ENCODE measurements around the gene TTC5. TPM values are rescaled to one million over a fixed set of nuclear protein-coding genes. Genes with fewer than 3 reads are reported as not detected.
A peak's percentile ranks its signal among the peaks of the same experiment; 100 is the strongest.

The TTC5 gene
- 37.5 and 38.8 TPM in 2 replicates for total RNA-seq
- total RNA-seq (2013): 18.9 TPM
- polyA plus RNA-seq: 6.9 and 8.2 TPM in 2 replicates
- 13.5 and 16.4 TPM in 2 replicates for polyA minus RNA-seq

- 0% methylated on average over 25 of the region's 27 CpGs for WGBS (ENCODE audit: insufficient coverage)
Measured at GRCh38 chr14:20305265-20306078, at the start of gene TTC5. Gene TTC5, minus strand, starts transcription at chr14:20305951. Its CDS starts 14 bp downstream, at chr14:20305937.

More at GRCh38 chr14:20305265-20306078, at the start of gene TTC5:
- peak within 1 kb of the TSS; percentile 85 for H3K27ac Mint-ChIP-seq
- Histone ChIP-seq H4K20me1 (ENCODE audit: control insufficient read depth, insufficient read depth, low read length, poor library complexity, severe bottlenecking) (no peaks in the 10 kb centered on the region), H3K36me3 (replicated peaks in 1 of 2; ENCODE audit: control extremely low read depth in 1 of 2, control insufficient read depth in 1 of 2, extremely low read depth in 1 of 2, insufficient read depth in 2 of 2, low read length in 1 of 2) (peaks cover 6 to 16% of the 10 kb centered on the region in 2 experiments), H3K9me3 (ENCODE audit: control extremely low read depth in 1 of 3, control insufficient read depth in 2 of 3, insufficient read depth in 1 of 3, low read length in 2 of 3) (no peaks in the 10 kb centered on the region), H3K27ac (ENCODE audit: low read length in 2 of 2) (peak within 1 kb of the TSS in 1 of 2 donors; percentile 35), H3K9ac (ENCODE audit: low read length) (peak within 1 kb of the TSS; percentile 82), H2AFZ (ENCODE audit: insufficient read depth, low read depth, low read length, poor library complexity, severe bottlenecking) (peak within 1 kb of the TSS; percentile 87), H3K4me1 (ENCODE audit: control insufficient read depth in 2 of 2, insufficient read depth in 2 of 2, low read length in 2 of 2) (peaks cover 6 to 14% of the 10 kb centered on the region in 2 donors), H3K4me3 (ENCODE audit: control extremely low read depth in 1 of 5, extremely low read depth in 1 of 5, insufficient read depth in 1 of 5, low read depth in 2 of 5, low read length in 4 of 5) (peak within 1 kb of the TSS; percentile 72 to 96 (median 95)), H3K4me2 (replicated peaks; ENCODE audit: low read depth, low read length, poor library complexity, severe bottlenecking) (peak within 1 kb of the TSS; percentile 75), H3K79me2 (ENCODE audit: control insufficient read depth, insufficient read depth, low read length) (peaks cover 29% of the 10 kb centered on the region), H3K27me3 (replicated peaks in 1 of 4; ENCODE audit: control extremely low read depth in 1 of 4, control insufficient read depth in 3 of 4, insufficient read depth in 4 of 4, low read length in 3 of 4) (no peaks in the 10 kb centered on the region)
- no peaks in the 10 kb centered on the region for H3K27me3 Mint-ChIP-seq
- no peaks in the 10 kb centered on the region for H3K9me3 Mint-ChIP-seq (ENCODE audit: insufficient read depth)
- intact Hi-C loops (cut with micrococcal nuclease): loop anchor here (1.0 to 2.0 kb wide), 2 partner anchors 21 to 38 kb away; partner anchors contain the start of gene PARP2
- H3K4me1 Mint-ChIP-seq: peaks cover 24% of the 10 kb centered on the region
- DNase-seq (peak; percentile 94), ATAC-seq (ENCODE audit: low read depth) (peak; percentile 100)
- POLR2A ChIA-PET: no interaction called here
- CTCF ChIA-PET: interaction anchor here (0.8 to 1.6 kb wide), 3 partner anchors 13 to 301 kb away, joined by 4 to 7 read pairs (median 4); no protein-coding TSS in a partner anchor
- H3K4me3 Mint-ChIP-seq: peak within 1 kb of the TSS; percentile 89
- TF ChIP-seq EZH2 (IDR thresholded peaks at IDR 0.05; ENCODE audit: borderline replicate concordance, insufficient read depth, low read depth, low read length, poor library complexity, severe bottlenecking) (no peak), CTCF (IDR thresholded peaks at IDR 0.05) (peak; percentile 87)
